GM18870 (cell line): Measurements from ENCODE around the gene TPK1.
"Not testable (repeated sequence)": the region's sequence is repeated elsewhere in the genome, so short reads cannot be mapped to it uniquely, and the experiment has no call there.

Experiments
- ATAC-seq: cut with Tn5 transposase; IDR thresholded peaks from one replicate; pipeline ENCODE4 v1.9.1; 2021; ENCODE audit warnings: moderate library complexity; ENCODE audit not compliant: unreplicated experiment

TPK1 gene

DNA sequence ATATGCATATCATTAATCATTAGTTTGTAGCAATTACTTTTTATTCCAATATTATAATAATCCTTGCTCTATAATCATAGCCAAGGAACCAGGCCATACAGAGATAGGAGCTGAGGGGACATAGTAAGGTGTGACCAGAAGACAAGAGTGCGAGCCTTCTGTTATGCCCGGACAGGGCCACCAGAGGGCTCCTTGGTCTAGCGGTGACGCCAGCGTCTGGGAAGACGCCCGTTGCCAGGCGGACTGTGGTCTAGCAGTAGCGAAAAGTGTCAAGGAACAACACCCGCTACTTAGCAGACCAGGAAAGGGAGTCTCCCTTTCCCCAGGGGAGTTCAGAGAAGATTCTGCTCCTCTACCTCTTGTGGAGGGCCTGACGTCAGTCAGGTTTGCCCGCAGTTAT, 109.0 kb downstream of the TPK1 start:
- not testable (repeated sequence) for ATAC-seq

DNA sequence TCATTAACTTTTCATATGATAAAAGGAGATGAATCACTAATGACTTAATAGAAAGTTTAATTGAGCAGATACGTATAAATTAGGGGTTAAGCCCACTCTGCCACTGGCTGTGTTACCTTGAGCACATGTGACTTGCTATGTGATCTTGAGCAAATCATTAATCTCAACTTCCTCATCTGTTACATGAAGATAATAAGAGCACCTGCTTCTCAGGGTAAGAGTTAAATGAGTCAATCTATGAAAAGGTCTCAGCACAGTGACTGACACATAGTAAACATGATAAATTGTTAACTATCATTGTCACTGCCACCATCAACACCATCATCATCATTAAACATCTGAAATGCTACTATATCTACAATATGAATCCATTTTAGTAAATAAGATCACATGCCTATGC, 110.8 kb downstream of the TPK1 start:
- ATAC-seq, result peak; percentile 100

DNA sequence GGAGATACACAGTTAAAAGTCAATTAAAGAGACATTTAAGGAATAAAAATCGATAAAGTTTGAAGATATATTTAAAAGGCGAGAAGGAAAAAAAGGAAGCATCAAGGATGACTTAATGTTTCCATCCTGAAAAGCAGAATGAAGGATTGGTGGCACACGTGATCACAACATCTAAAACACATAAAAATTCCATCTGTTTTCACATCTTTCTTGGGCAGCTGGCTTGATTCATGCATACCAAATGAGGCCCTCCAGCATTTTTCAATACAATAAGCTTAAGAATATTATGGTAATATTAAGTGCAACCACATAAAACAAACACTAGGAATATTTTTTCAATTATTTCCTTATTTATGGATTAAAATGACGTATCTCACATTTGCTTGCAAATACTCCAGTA, 112.6 kb downstream of the TPK1 start:
- no peak for ATAC-seq

DNA sequence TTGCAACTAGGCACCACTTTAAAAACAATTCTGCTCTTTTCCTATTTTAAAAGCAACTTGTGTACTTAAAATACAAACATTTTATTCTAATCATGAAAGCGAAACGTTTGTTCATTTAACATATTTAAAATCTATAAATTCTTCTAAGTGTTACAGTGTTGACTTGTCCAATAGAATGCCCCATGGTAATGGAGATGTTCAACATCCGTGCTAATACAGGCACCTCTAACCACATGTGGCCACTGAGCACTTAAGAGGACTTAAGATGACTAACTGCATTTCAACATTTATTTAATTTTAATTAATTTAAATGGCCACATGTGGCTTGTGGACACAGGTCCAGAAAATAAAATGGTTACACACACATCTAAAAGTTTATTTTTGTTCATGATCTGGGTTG, 115.1 kb downstream of the TPK1 start:
- no peak for ATAC-seq

DNA sequence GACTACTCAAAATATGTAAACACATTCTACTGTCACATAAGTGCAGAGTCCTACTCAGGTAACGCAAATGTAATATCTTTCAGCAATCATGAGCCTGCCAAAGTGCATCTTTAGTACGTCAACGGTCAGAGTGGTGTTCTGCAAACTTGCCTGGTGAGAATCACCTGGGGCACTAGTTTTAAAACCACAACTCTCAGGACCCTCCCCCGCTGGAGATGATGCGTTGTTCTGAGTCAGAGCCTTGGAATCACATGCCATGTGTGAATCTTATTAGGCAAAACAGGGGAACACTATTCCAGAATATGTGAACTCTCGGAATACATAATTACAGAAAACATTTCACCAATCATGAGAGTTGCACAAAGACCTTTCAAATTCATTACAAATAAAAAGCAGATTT, 115.7 kb downstream of the TPK1 start:
- no peak for ATAC-seq

DNA sequence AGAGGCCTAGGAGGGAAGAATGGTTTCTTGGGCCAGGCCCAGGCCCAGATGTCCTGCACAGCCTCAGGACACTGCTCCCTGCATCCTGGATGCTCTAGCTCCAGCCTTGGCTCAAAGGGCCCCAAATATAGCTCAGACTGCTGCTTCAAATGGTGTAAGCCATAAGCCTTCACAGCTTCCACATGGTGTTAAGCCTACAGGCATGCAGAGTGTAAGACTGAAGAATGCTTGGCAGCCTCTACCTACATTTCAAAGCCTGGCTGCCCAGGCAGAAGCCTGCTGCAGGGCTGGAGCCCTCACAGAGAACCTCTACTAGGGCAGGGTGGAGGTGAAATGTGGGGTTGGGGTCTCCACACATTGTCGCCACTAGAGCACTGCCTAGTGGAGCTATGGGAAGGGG, 118.1 kb downstream of the TPK1 start:
- ATAC-seq, result no peak

DNA sequence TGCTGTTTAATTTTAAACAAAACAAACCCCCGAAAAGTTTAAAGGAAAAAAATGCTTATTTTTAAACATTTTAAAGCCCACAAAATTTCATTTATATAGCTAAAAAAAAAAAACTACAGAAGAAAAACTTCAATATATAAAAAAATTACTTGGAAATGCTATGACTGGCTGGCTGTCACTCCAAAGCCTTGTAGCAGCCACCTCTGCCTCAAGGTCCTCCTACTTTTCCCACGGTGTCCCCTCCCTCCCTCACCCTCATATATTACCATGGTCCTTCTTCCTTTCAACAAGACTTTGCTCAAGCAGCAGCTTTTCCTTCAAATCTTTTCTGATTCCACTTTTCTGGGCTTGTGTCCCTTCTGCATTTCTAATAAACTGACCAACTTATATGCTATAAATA, 122.0 kb downstream of the TPK1 start:
- peak; percentile 66 for ATAC-seq

DNA sequence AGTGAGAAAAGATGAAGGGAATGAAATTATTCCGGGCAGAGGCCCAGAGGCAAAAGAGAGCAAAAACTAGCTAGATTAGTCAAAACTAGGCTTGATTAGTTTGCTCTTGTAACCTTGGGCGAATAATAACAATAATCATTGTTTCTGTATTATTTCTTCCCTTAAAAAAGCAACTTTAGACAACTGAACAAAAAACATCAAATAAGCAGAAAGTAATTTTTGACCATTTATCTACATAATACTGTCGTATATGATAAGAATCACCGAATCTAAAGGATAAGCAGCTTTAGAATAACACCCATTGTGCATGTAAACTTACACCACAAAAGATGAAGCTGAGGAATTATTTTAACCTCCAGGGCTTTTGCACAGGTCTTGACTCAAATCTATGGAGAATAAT, 125.1 kb downstream of the TPK1 start:
- ATAC-seq, result no peak

DNA sequence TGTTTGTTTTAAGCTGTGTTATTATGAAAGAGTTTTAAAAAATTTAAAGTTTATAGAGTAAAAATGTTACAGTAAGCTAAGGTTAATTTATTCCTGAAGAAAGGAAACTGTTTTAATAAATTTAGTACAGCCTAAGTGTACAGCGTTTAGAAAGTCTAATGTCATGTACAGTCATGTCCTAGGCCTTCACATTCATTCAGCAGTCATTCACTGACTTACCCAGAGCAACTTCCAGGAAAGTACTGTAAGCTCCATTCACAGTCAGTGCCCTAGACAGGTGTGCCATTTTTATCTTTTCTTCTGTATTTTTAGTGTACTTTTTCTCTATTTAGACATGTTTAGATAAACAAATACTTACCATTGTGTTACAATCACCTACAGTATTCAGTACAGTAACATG, 126.8 kb downstream of the TPK1 start:
- no peak for ATAC-seq

DNA sequence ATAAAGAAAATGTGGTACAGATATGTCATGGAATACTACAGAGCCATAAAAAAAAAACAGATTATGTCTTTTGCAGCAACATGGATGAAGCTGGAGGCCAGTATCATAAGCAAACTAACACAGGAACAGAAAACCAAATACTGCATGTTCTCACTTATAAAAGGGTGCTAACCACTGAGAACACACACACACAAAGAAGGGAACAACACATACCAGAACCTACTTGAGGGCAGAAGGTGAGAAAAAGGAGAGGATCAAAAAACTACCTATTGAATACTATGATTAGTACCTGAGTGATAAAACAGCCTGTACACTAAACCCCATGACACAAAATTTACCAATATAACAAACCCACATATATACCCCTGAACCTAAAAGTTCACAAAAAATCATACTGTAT, 144.6 kb downstream of the TPK1 start:
- ATAC-seq, result no peak

DNA sequence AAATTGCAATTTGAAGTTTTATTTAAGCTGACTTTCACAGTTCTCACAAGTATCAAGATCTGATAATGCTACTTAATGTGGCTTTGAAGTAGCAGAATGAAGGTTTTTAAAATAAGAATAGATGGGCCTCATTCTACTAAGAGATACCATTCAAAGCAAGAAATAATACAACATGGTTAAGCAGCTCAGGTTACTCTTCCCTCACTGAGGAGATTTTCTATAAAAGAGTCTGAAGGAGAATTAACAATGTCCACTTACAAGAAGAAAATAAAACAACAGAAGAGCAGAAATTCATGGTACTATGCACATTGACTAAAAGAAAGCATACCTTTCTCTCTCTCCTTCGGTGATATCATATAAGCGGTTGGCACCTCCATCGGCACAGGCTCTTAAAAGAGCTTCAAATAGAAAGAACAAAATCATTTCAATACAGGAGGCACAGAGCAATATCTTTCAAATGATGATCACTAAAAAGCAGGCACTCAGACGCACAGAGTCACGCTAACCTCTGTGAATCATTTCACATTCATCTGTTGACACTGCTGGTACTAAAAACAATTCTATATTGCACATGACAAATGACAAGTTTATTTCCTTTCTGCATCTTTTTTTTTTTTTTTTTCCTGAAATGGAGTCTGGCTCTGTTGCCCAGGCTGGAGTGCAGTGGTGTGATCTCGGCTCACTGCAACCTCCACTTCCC, 153.1 kb downstream of the TPK1 start:
- ATAC-seq, result no peak

DNA sequence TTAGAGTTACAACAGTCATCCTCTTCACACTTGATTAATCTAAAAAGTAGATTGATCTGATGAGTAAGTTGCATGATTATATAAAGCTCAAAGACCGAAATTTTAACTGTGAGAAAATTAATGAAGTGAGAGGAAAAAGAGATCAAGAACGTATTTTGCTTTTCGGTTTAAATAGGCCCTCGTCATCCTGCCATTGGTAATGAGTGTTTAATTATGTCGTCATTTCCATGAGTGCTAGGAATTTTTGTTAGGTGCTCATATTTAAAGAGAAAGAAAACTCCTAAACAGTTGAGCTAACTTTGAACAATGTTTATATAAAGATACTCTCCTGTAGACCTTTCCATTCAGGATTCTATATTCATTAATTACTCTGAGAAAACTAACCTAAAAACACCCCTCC, 159.4 kb downstream of the TPK1 start:
- no peak for ATAC-seq

DNA sequence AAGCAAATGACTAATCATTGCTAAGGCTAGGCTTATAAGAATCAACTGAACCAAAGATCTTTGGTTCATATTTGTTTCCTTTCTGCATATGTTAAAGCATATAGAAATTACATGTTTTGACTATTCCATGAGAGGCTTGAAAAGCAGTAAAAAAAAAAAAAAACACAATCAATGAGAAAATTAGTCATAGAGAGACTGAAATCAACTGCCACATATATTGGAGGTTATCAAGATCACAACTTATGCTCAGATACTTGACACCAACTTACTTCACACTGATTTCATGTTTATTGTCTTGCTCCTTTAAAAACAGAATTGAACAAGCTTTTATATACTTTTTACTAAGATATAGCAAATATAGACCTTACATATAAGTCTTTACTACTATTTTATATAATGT, 161.3 kb downstream of the TPK1 start:
- ATAC-seq, result no peak

DNA sequence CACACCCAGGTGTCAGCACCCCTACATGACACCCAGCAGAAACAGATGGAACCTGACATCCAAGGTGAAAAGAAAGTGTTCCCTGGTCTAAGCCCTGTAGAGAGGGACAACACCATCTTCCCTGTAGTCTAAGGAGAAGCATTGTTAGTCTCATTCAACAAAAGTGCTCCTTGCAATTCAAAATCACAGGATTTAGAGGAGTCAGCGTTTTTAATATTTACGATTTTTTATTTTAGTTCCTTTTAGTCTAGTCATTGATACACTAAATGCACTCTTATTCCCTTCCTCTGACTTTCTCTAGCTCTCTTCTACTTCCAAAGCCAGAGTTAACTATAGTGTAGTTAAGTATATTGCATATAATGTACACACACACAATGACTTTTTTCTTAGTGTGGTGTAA, 163.0 kb downstream of the TPK1 start:
- ATAC-seq, result no peak

DNA sequence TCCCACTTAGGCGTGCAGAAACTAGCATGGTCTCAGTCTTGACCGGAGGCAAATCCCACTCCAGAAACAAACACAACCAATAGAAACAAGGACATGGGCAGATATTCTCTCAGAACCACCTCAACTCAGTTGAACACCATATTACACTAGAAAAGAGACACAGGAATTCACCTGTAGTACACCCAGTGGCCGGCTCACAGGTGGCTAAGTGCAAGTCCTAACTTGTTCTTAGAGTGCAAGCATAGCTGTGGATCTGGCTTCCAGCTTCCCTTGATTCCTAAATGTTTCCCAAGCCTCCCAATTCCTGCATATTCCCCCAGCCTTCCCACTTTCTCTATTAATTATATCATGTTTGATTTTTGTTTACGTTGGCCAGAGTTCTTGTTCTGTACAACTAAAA, 164.4 kb downstream of the TPK1 start:
- no peak for ATAC-seq

DNA sequence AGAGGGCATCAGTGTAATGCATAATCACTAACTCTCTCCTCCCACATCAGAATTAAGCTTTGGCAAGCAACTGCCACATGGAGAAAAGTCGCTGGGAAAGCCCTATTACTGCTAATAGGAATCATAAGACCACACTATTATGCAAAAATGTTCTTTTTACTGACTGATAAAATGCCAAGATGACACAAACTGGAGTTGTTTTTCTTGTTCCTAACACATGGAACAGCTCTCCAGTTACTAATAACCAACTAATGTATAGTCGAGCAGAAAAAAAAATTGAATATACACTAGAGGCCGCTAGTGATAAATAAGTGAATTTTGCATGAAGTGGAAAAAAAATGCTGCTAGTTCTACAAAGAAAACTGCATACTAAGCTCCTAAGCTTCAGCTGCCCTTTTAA, 165.6 kb downstream of the TPK1 start:
- no peak for ATAC-seq

DNA sequence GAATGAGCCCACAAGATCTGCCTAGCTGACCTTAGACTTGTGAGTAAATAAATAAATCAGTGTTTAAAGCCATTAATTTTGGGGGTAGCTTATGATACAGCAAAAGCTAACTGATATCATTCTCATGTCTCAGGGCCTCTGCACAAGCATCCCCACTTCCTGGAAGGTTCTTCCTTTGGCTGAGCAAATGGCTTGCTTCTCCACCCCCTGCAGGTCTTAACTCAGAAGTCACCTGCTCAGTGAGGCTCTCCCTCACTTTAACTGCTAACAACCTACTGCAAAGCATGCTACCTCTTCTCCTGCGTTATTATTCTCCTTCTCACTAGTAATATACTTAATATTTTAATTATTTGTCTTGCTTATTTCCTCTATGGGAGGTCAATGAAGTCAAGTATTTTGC, 167.3 kb downstream of the TPK1 start:
- no peak for ATAC-seq

DNA sequence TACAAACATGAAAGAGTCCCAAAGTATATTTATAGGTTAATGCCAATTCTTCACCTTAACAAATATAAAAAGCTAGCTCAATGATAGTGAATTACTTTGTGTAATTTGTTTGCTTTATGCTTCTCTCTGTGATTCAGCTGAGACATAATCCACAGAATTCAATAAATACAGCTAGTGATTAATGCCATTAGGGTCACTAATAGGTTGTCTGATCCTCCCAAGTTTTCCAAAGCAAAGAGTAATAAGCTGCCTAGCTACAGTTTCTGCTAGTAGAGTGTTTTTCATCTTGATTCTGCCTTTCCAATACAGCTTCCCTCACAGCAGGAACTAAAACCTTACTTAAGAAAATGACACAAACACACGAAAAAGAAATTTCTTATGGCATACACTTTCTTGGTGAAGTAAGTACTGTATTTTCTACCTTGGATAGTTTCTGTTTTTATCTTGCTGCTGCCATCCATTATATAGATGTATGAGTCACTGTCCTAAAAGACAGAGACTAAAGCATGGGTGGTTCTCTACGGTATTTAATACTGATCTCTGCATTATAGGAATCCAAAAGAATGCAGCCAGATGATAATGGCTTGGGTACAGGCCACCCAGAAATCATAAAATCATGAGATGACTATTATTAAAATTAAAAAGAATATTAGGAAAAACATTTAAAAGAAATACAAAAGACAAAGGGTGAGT, 170.0 kb downstream of the TPK1 start:
- ATAC-seq, result no peak

DNA sequence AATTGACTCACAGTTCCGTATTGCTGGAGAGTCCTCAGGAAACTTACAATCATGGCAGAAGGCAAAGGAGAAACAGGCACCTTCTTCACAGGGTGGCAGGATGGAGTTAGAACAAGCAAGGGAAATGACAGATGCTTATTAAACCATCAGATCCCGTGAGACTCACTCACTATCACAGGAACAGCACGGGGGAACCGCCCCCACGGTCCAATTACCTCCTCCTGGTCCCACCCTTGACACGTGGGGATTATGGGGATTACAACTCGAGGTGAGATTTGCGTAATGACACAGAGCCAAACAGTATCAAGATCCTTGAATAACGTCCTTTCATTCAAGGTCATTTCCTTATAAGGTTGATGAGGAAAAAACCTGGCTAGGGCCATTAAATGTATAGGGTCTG, 176.6 kb downstream of the TPK1 start:
- no peak for ATAC-seq

DNA sequence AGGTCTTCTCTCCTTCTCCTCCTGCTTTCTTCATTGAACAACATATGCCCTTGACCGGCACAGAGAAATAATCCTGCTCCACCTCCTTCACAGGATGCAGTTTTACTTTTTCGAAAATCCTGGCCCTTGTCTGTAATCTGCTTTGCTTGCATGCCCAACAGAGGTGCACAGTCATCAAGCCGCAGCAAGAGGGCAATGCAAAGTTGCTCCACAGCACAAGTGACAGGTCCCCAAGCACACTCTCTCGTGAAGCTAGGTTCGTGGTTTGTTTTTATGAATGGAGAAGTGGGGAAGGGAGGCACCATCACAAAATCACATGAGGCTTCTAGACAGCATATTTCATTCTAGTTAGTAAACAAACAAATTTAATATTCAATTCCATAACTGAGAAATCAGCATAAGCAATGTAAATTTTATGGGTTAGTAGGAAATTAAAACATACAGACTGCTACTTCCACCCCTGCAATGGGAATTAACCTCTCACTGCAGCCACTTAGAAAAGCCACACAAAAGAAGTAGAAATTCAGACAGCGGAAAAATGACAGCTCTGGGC, 178.8 kb downstream of the TPK1 start:
- peak; percentile 53 for ATAC-seq

DNA sequence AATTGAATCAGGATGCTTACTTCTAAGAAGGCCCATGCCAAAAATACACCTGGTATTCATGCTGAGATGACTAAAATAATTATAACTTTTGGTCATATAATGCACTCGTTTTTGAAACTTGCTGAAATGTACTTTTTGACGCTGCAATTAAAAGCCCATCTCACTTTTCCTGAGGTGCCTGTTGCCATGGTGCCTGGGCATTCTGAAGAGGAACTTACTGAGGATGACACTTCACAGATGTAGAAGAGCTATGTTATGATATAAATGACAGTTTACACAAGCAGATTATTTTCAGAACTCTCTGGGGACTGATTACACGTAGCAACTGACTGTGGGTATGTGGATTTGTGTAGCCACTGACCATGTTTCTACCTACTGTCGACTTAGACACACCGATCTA, 182.4 kb downstream of the TPK1 start:
- ATAC-seq, result peak; percentile 41

DNA sequence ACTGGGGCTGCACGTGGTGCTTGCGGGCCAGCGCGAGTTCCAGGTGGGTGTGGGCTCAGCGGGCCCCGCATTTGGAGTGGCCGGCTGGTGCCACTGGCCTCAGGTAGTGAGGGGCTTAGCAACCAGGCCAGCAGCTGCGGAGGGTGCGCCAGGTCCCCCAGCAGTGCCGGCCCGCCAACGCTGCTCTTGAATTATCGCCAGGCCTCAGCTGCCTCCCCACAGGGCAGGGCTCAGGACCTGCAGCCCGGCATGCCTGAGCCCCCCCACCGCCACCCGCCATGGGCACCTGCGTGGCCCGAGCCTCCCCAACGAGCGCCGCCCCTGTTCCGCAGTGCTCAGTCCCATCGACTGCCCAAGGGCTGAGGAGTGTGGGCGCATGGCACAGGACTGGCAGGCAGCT, 185.4 kb downstream of the TPK1 start:
- ATAC-seq, result no peak

DNA sequence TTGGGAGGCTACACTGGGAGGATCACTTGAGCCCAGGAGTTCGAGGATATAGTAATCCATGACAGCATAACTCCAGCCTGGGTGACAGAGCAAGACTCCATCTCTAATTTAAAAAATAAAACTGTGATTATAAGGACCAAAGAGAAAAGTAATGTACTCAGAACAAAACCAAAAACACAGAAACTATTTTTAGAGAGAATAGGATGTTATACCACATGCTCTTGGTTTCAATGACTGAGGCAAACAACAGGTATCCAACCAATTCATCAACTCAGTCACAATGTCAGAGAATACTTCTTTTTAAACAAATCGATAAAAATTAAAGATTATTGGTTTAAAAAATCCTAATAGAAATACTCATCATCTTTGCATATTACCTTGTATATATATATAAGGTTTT, 186.7 kb downstream of the TPK1 start:
- no peak for ATAC-seq
